HG03025 (cell line): ENCODE measurements around the gene ATP1A2.

Experiments used
- ATAC-seq: cut with Tn5 transposase; IDR thresholded peaks from one replicate; pipeline ENCODE4 v1.9.1; 2021; ENCODE audit warnings: mild to moderate bottlenecking, moderate library complexity; ENCODE audit not compliant: unreplicated experiment, low FRiP score

ATP1A2 gene

DNA sequence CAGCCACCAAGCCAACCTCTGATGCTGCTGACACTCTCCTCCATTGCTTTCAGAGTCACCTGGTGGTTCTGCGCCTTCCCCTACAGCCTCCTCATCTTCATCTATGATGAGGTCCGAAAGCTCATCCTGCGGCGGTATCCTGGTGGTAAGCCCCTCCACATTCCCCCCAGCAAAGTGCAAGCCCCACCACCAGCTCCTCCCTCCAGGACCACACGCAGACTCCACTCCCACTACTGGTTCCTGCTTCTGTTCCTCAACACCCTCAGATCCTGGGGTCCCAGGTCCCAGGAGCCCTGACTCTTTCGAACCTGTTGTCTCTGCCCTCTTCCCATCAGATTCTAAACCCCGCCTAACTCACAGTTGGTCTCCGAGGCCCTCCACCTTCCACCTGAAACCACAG, 24.3 kb downstream of the ATP1A2 start:
- ATAC-seq, result no peak

DNA sequence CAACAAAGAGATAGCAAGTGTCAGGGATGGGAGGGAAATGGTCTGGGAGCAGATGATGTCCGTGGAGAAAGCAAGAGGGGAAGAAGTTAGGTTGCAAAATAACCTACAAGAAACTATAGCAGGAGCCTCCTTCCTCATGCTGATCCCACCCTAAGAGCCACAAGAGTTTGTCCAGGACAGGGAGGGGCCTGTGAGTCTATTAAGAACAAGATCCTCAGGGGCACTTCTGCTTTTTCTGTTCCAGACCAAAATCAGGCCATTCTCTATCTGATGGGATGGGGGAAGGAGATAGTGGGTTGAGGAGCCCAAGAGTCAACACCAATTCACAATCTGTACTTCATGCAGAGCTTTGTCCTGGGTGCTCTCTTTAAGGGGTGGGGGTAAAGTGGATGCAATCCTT, 28.1 kb downstream of the ATP1A2 start:
- no peak for ATAC-seq

DNA sequence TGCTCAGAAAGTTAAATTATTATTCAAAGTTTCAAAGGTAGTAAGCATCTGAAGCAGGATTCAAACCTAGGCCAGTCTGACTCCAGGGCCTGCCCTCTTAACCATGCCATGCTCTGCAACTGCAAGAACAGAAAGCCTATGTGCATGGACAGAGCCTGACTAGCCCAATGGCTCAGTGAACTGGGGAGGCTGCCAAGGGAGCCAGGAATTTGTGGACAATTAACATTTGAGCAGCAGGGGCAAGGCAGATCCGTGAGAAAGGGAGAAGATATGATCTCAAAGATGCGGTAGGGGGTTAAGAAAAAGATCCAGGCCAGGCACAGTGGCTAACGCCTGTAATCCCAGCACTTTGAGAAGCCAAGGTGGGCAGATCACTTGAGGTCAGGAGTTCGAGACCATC, 29.4 kb downstream of the ATP1A2 start:
- no peak for ATAC-seq

DNA sequence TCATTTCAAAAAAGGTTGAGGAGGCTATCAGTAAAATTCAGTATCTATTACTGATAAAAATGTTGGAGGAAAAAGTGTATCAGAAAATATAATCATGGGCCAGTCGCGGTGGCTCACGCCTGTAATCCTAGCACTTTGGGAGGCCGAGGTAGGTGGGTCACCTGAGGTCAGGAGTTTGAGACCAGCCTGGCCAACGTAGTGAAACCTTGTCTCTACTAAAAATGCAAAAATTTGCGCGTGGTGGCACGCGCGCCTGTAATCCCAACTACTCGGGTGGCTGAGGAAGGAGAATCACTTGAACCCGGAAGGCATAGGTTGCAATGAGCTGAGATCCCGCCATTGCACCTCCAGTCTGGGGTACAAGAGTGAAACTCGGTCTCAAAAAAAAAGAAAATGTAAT, 30.5 kb downstream of the ATP1A2 start:
- ATAC-seq, result no peak

DNA sequence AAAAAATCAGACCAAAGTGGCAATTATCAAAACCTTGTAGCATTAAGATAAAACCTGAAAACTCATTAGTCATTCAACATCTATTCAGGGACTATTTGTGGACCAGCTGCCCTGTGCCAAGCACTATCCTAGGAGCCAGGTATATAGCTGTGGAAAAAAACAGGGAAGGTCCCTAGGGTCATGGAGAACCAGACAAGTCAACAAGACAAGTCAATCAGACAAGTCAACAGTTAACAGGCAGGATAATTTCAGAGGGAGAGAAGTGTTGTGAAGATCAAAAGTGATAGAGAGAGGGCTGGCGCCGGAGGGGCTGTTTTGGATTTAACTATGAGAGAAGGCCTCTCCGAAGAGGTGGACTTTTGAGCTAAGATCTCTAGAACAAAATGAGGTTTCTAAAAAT, 32.6 kb downstream of the ATP1A2 start:
- ATAC-seq, result no peak

DNA sequence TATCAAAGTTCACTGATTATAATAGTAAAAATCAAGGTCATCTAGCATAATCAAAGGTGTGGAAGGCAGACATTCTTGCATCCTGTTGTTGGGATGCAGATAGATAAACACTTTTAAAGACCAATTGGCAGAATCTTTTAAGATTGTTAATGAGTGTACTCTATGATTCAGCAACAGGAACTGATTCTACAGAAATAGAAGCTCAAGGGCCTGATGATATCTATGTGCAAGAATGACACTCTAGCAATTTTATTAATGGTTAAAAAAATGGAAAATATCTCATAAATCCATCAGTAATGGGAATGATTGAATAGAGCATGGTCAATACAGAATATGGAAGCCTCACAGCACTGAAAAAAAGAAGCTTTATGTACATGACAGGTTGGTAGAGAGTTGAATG, 33.7 kb downstream of the ATP1A2 start:
- no peak for ATAC-seq

DNA sequence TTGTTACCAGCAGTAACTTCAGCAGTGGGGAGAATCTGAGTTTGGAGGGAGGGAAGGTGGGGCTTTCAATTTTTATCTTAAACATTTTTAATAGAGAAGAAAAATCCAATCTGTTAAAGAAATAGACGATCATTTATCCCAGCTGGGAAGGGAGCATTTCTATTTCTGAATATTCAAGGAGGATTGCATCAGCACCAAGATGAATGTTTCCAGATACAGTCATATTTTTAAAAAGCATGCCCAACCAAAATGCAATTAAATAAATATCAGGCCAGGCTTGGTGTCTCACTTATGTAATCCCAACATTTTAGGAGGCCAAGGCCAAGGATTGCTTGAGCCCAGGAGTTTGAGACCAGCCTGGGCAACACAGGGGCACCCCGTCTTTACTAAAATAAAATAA, 34.2 kb downstream of the ATP1A2 start:
- ATAC-seq, result no peak

DNA sequence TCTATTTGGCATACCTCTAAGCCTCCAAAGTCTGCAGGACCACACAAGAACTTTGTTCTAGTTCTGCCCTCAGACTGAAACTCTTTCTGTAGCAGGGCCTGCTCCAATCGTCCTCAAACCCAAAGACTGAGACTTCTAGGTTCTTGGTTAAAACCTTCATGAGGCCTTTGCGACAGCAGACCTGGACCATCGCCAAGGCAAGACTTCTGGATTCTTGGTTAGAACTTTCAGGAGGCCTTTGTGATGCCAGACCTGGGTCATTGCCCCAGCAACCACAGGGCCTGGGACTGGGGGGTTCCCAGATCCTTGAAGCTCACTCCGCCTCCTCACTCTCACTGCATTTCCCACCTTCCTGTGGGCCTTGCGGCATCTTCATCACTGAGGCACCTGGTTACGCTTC, 35.7 kb downstream of the ATP1A2 start, which contains the start of gene ATP1A4:
Gene ATP1A4, plus strand, starts transcription at position 301 of the 400 bp plus-strand sequence. CDS start 438 bp downstream, outside the sequence.
- ATAC-seq, result no peak

DNA sequence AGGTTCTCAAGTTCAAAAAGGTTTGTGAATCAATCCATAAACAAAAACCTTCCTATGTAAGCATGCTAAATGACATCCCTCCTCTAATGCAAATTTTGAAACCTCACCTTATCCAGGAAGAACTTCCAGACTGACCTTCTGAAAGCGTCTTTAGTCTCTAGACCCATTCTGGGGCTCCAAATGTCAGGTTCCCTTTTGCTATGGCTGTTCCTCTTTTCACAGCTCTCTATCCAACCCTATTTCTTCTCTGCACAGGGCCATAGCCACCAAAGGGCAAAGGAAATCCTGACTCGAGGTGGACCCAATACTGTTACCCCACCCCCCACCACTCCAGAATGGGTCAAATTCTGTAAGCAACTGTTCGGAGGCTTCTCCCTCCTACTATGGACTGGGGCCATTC, 39.2 kb downstream of the ATP1A2 start:
- ATAC-seq, result no peak

DNA sequence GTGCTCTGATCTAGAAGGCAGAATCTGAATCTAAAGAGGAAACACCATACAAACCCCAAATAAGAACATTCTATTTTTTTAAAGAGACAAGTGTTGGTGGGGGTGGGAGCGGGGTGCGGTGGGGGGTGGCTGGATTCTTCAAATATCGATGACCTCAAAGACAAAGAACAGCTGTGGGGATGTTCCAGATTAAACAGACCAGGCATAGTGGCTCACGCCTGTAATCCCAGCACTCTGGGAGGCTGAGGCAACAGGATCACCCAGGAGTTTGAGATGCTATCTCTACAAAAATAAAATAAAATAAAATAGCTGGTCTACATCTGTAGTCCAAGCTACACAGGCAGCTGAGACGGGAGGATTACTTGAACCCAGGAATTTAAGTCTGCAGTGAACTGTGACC, 40.8 kb downstream of the ATP1A2 start:
- no peak for ATAC-seq

DNA sequence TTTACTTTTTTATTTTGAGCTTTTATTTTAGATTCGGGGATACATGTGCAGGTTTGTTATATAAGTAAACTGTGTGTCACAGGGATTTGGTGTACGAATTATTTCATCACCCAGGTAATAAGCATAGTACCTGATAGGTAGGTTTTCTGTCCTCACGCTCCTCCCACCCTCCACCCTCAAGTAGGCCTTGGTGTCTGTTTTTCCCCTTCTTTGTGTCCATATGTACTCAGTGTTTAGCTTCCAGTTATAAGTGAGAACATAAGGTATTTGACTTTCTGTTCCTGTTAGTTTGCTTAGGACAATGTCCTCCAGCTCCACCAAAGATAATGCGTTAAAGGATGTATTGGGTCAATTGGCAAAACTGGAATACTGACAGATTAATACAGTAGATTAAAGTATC, 41.6 kb downstream of the ATP1A2 start:
- no peak for ATAC-seq

DNA sequence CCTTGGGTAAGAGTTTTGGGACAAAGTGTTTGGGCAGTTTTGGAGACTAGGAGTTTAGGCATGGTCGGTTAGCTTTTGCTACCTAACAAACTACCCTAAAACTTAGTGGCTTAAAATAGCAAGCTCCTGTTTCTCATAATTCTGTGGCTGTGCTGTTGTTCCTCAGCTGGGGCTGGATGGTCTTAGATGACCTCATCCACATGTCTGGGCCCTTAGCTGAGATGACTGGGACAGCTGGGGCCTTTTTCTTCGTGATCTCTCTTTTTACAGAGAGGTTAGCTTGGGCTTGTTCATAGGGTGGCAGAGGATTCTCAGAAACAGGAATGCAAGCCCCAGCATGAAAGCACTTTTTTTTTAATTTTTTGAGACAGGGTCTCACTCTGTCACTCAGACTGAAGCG, 42.5 kb downstream of the ATP1A2 start:
- ATAC-seq, result no peak

DNA sequence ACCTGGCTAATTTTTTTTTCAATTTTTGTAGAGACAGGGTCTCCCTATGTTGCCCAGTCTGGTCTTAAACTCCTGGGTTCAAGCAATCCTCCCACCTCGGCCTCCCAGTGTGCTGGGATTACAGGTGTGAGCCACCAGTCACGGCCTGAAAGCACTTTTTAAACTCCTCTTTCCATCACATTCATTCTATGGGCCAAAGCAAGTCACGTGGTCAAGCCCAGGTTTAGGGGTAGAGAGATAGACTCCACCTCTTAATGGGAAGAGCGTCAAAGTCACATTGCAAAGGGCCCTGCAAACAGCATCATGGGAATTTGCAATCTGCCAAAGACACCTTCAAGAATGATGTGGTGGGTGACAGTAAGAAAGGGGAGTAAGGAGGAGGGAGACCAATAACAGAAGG, 43.0 kb downstream of the ATP1A2 start:
- ATAC-seq, result no peak

DNA sequence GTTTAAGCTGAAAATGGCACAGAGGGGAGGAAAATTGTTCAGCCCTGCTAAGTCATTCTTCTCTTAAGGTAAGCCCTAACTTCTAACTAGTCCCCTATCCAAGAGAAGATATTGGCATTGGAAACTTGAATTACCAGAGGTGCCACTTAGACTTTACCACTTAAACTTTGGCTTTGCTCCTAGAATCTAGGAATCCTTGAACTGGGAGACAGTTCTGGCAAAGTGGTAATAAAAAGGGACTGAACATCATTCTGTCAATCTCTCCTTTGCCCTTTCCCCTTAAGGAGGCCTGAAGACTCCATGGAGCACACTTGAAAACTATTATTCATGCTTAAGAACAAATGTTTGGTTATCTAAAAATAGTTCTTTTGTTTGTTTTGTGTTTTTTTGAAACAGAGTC, 44.3 kb downstream of the ATP1A2 start:
- ATAC-seq, result no peak

DNA sequence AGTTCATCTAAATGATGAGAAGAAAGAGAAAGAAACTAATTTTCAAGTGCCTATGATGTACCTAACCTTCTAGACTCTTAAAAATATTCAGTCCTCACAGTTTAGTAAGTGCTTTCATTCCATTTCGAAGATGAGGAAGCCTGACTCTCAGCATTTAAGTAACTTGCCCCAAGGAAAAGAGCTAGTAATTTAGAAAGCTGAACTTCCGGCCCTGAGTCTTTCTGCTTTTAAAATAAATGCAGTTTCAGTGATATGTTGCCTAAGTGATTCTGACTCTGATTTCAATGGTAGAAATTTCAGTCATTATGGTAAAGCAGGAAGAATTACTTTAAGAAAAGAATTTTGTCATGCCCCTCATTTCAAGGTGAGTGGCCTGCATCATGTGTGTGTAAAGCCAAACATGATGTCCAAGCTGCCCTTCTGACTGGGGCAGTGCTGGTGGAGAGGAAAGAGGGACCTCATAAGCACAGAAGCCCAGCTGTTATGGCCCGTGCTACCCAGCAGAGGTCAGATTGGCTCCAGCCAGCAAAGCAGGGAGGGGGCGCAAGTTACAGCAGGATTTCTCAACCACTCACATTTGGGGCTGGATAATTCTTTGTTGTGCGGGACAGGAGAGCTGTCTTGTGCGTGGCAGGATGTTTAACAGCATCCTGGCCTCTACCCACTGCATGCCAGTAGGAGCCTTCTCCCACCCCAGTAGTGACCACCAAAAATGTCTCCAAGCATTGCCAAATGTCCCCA, 46.6 kb downstream of the ATP1A2 start:
- no peak for ATAC-seq

DNA sequence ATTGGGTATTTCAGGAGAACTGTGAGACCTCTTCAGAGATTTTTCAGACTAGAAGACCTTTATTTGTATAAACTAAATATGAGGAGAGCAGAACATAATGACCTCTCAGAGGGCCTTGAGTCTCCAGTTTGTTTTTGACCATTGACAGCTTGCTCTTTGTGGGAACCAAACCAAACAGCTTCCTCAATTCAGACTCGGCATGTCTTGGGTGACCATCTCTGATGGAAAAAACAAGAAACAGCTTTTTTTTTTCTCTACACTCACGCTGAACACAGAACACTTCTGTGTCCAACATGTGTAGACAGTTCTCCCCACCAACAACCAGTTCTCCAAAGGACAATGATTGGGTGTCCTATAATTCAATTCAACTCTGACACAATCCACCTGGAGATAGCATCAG, 47.4 kb downstream of the ATP1A2 start:
- ATAC-seq, result no peak

DNA sequence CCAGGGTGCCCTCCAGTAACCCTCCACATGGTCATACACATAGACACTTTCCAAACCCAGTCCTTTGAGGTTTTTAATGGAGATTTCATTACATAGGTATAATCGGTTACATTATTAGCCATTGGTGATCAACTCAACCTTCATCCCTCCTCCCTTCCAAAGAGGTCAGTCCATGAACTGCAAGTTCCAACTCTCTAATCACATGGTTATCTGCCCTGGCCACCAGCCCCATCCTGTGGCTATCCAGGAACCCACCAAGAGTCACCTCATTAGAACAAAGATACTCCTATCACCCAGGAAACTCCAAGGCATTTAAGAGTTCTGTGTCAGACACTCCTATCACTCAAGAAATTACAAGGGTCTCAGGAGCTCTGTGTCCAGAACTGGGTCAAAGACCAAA, 48.1 kb downstream of the ATP1A2 start:
- ATAC-seq, result no peak

DNA sequence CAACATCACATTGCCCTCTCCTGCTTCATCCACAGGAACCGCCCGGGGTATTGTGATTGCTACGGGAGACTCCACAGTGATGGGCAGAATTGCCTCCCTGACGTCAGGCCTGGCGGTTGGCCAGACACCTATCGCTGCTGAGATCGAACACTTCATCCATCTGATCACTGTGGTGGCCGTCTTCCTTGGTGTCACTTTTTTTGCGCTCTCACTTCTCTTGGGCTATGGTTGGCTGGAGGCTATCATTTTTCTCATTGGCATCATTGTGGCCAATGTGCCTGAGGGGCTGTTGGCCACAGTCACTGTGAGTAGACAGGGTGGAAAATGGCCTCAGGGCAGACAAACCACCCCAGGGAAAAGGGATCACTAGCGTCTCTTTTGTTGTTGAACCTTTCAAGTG, 48.6 kb downstream of the ATP1A2 start:
- no peak for ATAC-seq

DNA sequence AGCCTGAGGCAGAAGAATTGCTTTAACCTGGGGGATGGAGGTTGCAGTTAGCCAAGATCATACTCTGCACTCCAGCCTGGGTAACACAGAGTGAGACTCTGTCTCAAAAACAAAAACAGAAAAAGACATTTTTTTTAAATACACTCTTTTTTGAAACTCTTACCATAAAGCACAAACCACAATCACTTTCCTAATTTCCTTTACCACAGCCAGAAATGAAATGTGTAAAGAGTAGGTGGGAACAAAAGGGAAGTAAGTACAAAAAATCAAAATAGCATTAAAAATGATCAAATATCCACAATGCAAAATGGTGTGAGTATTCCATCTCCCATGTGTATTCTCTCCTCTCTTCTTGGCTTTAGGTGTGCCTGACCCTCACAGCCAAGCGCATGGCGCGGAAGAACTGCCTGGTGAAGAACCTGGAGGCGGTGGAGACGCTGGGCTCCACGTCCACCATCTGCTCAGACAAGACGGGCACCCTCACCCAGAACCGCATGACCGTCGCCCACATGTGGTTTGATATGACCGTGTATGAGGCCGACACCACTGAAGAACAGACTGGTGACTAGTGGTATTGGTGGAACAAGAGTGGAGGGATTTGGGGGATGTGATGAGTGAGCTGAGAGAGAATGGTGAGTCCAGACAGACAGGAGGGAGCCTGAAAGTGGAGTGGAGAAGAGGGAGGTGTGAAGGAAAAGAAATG, 50.8 kb downstream of the ATP1A2 start:
- ATAC-seq, result no peak

DNA sequence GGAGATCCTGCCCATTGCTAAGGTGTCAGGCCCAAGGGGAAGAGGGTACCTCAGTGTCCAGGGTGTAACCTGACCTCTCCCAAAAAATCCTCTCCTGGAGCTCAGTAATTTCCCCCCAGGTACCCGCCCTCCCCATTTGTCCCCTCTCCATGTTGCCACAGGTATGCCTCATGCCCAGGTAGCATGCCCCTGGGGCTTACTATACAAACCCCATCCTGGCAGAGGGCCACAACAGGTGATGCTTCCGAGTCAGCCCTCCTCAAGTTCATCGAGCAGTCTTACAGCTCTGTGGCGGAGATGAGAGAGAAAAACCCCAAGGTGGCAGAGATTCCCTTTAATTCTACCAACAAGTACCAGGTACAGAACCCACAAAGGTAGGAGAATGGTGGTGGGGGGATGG, 51.5 kb downstream of the ATP1A2 start:
- no peak for ATAC-seq

DNA sequence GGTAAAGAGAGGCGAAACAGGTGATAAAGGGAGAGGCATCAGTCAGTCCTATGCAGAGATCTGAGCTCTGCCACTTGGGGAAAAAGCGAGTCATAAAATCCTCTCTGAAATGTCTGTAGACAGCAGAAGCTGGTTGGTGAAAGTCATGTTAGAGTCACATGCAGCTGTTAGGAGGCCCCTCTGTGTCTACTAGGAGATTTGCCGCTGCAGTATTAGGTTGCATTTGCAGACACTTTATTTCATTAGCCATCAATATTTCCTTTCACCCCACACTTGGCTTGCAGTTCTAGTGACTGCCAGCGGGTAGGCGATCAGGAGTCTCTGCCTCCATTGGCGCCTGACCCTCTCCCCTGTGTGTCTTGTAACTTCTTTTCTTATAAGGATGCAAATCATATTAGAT, 52.0 kb downstream of the ATP1A2 start:
- no peak for ATAC-seq

DNA sequence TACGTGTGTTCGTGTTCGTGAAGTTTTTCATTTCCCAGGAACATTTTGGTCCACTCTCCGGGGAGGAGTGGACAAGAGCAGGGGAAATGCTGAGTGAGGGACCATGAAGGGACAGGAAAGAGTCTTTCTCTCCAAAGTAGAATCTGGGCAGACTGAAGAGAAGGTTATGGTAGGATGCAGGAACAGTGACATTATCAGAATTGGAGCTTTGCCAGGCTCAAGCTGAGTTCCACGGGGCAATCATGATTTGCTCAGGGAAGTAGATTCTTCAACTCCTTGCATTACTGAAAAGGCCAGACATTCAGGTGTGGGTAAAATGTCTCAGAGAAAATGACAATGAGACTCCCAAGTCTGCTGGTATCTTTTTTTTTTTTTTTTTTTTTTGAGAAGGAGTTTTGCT, 52.5 kb downstream of the ATP1A2 start:
- ATAC-seq, result no peak
